HG02759 (cell line): ENCODE results near the gene CACNA2D4.

Source experiments
- ATAC-seq: cut with Tn5 transposase; IDR thresholded peaks from one replicate; pipeline ENCODE4 v1.9.1; 2021; ENCODE audit warnings: mild to moderate bottlenecking, moderate library complexity; ENCODE audit not compliant: unreplicated experiment

The CACNA2D4 gene

DNA sequence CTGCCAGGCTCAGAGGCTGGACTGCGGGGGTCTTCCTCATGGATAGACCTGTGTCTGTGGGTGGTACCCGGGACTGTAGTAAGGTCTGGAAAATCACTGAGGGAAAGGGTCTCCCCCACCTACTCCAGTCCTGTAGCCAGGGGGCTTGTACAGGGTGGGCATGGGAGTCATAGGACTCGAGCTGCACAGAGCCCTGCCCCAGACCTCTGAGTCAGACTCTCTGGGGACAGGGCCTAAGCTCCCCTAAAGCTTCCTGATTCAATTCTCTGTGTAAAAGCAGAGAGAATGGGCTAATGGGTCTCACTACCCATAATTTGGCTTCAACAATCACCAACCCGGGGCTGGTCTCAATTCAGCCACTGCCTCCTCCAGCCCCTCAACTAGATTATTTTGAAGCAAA, 71.0 kb downstream of the CACNA2D4 start:
- ATAC-seq: no peak

DNA sequence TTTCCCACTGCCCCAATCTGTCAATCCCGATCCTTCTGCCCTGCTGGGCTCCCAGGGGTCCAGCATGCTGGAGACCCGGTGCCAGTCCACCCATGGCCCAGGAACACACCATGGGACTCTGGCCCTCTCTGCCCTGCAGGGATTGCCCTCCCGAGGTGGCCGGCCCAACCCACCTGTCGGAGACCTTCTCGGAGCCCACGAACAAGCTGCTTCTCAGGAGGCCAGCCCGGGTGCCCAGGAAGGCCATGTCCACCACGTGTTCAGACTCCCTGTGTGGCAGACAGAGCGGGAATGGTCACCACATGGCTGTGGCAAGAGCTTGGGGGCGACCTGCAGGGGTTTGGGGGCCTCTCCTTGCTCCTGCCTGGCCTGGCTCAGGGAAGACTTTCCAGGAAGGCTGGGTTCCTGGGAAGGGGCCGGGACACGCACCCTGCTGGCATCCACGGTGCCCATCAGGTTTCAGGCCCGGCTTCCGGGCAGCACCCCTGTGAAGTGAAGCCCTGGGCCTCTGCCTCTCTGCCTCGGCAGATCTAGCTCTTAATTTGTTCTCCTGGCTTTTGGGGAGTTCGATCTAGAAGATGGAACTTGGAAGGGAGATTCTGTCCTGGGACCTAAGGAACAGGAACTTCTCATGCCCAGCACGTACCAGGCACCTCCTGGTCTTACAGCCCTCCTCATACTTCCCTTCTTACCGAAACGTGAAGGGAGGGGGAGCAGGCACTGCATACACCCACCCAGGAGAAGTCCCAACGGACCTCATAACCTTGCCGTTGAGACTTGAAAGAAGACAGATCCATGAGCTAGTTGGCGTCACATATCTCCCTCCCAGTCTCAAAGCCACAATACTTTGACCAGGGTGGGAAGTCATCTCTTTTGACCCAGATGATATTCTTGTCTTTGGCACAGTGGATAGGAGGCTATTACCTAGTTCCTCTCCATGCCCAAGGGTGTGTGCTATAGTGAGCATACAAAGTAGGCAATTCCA, 71.7 kb downstream of the CACNA2D4 start:
- ATAC-seq: no peak

DNA sequence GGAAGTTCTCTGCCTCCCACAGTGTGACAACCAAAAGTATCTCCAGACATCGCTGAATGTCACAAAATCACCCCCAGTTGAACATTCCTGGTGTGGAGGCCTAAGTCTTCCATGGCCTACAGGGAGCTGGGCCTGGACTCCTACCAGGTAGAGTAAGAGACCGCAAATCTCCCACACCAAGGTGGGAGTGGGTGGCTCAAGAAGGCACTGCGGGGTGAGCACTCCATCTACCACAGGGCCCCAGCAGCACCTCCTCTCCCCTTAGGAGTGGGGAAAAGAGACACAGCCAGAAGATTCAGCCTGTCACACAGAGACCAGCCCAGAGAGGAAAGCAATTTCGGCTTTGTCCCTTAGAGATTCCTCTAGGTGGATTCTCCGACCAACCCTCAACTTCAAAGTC, 72.6 kb downstream of the CACNA2D4 start:
- no peak for ATAC-seq

DNA sequence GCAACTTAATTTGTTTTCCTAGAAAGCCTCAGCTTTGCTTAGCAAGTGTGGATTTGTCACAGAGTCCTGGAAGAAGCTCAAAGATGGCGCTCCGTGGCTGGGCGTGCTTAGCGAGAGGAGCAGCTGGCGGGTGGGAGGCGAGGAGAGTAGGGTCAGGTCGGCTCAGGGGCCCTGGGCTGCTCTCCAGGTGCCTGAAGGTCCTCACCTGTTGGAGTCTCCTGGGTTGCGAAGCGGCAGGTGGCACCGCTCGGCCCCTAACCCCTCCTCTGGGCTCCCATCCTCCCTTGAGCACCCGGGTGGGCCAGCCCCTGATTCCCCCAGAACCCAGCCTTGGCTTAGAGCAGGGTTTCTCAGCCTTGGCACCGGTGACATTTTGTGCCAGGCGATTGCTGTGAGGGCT, 73.0 kb downstream of the CACNA2D4 start:
- ATAC-seq: no peak

DNA sequence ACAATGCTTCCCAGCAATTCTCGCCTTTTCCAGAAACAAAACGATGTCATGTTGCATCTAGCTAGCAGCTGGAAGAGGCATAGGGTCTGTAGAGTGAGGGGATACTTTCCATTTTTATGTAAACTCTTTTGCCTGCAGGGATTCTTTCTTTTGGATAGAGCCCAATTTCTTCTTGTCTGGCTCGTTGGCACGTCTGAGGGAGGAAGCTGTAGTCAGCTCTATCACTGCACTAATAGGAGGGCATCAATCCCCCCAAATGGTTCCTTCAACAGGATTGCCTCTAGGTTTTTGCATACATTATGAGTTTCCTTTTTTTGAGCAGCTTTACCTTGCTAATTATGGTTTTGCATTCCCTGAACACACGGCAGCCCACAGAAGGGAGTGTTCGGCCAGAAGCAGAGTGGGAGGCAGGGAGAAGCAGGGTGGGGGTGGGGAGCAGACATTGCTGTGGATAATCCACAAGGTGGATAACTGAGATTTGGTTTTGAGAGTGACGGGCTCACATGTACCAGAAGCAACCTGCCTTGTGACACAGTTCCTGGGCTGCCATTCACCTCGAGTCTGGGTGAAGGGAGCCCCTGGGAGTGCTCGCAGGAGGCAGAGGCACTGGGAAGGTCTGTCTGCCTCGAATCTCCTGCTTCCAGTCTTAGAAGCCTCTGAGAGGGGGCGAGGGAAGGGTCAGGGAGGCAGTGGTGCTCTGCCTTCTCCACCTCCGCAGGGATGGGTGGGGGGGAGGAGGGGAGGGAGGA, 73.6 kb downstream of the CACNA2D4 start:
- ATAC-seq: no peak

DNA sequence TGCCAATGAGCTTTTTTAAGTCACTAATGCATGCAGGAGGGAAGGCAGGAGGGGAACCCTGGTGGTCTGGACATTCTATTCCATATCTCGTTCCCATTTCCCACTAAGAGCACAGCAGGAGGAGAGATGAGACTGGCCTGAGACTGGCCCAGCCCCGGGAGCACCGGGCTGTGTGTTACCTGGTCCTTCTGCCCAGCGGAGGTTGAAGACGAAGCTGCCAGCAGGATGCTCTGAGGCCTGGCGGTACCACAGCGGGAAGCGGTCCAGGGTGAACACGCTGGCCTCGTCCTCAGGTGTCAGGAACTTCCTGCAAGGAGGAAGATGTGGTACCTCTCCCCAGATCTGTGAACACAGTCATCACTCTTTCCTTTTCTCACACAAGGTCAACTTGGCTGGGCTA, 74.2 kb downstream of the CACNA2D4 start:
- ATAC-seq: no peak

DNA sequence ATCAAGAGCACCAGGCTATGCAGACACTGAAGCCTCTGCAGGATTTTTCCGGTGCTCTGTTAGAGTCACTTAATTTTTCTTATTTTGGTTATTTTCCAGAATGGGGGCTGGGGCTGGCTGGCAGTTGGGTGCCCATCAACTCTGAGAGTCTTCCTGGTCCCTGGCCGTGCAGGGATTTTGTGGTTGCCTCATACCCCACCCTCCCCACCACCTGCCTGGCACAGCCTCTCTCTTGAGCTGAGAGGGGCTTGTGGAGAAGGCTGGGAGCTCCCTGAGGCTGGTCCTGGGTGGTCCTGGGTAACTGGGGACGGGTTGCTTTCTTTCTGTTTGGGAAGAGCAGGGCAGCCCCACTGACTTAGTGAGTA, 74.8 kb downstream of the CACNA2D4 start:
- ATAC-seq: no peak

DNA sequence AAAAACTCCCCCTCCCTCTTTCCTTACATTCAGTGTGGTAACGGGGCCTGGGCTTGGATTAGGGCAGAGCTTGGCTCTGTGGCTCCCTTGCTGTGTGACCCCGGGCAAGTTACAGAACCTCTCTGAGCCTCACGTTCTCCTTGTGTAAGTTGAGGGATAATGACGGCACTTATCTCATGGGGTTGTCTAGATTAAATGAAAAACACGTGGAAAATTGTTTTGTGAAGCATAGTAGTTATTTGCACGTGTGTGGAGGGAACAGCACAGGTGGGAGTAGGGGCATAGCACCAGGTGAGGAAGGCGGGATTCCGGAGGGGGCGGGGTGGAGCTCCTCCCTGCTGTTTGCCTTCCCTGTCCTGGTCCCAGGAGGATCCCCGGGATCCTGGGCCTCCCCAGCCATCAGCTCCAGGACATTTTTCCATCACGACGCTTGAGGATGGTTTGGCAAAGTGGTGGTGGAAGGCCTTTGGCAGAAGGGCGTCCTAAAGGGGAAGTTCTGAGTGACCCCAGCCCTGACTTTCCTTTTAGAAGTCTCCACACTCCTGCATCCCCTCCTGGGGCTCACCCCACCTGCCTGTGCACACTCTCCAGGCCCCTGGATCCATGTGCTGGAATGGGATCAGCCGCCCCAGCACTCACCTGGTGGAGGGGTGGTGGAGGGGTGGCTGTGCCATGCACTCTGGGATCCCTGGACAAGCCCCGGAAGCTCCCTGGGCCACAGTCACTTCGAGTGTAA, 75.4 kb downstream of the CACNA2D4 start:
- ATAC-seq: no peak

DNA sequence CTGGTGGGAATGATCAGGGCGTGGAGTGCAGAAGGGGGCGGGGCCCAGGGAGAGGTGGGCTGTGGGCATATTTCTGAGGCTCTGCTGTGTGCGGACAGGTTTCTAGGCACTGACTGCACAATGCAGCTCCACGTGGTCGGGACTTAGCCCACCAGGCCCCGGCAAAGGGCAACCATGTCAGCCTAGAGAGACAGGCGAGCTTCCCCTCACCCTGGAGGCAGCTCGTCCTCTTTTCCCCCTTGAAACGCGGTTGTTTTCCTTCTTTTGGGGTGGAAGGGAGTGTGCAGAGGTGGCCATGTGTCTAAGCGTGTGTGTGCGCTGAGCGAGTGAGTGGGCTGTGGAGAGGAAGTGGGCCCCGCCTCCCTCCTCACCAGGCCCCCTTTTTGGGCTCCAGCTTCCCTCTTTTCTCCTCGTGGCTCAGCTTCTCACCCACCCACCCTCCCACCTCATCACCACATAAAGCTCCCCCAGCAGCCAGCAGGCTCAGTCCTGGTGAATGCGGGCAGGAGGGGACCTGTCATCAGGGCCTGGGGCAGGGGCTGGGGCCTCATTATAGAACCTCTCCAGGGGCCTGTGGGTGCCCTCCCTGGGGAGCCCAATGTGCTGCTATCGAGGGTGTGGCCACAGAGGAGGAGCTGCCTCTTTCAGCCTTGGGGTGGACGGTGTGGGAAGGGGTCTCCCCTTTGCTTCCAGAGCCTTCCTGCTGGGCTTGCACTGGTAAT, 76.1 kb downstream of the CACNA2D4 start:
- ATAC-seq: no peak

DNA sequence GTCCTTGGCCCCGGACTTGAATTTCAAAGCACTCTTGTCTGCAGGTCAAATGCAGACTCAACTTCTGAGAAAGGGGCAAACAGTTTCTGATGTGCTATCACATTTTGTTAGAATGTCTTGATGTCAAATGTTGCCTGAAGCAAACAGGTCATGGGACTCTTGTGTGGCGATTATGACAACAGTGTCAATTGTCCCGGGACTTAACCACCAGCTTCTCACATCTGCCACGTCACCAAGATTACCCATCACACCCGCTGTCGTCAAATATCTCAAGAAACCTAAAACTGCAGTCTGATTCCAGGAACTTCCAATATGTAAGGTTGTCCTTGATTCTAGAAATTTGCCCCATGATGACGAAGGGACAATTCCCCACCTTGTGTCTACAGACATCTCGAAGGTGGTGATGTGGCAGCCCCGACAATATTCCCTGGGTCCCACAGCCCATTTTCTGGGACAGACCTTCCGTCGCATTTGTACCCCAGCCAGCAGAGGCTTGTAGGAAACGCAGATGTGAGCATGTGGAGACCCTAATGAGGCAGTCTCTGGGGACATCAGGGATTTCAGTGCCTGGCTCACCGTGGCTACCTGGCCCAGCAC, 76.8 kb downstream of the CACNA2D4 start:
- no peak for ATAC-seq

DNA sequence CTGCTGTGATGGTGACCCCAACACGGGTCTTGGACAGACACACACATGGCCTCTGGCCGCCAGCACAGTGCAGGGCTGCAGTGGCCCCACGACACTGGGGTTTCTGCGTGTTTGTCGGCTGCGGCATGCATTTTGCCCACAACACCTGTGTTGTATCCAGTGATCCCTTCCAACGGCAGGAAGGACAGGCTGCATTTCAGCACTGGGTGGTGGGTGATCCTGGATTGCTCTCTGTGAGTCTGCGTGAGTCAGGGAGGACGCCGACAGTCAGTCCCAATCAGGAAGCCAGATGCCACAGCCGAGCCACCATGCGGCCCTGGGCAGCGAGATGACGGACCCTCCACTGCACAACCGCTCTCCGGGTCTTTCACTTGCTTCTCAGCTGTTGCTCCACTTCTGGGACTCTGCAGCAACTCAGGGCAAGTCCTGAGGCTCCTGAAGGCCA, 77.4 kb downstream of the CACNA2D4 start:
- ATAC-seq: no peak

DNA sequence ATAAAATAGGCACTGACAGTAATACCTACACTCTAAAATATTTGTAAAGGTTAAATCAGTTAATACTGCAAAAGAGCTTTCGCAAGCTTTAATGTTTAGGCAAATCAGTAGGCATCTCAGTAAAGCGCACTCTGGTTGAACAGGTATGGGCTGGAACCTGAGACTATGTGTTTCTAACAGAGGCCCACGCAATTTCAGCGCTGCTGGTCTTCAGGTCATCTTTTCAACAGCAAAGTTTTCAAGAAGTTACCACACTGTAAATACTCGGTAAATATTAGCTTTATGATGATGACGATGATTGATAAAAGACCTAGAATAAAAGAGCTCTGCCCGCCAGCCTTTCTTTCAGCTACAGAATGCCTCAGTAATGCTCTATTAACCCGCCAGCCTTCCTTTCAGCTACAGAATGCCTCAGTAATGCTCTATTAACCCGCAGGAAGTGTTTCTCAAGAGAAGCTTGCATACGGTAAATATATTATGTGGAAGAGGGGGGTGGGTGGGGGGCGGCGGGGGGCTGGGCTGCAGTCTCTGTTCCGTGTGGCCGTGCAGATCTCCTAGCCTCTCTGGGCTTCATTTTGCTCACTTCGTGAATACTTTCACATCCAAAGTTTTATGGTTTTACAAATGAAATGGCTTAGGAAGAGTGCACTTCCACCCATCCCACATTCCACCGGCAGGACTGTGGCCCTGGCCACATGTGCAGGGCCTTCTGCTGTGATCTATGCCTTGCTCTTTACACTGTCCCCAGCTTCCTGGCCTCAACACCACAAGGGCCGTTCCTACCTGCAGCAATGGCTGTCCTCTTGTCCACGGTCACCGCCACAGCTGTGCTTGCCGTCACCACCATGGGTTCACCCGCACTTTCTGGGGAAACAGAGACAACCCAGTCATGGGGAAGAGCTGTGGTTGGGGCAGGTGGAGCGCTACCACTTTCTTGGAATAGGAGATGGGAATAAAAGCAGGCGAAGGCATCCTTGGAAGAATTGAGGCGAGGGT, 78.2 kb downstream of the CACNA2D4 start:
- no peak for ATAC-seq

DNA sequence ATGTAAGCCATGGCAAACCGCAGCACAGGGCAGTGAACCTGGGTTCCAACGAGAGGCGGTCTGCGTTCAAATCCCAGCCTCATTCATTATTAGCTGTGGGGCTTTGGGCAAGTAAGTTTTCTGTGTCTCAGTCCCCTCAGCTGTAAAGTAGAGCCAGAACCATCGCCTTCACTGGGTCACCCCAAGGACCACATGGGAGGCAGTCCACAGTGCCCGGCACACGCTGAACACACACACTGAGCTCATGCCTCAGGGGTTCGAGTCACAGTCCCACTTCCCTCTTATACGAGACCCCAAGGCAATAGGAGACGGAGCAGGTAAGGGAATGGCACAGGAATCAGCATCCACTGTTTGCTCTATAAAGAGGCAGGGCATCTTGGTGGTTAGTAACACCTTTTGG, 79.0 kb downstream of the CACNA2D4 start:
- ATAC-seq: no peak

DNA sequence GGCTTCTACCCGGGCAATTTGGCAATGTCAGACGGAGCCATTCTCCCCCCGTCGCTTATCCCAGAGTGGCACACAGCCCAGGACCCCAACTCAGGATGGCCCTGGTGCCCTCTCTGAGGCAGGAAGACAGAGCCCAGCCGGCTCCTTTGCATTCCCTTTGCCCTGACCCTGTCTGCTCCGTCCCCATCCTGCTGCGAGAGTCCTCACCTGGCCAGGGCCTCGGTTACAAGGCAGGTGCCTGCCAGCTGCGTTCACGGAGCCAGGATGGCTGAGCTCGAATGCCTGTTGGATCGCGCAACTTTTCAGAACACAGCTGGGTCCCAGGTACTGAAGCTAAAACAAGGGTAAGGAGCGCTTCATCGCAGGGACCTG, 79.5 kb downstream of the CACNA2D4 start:
- ATAC-seq: no peak

DNA sequence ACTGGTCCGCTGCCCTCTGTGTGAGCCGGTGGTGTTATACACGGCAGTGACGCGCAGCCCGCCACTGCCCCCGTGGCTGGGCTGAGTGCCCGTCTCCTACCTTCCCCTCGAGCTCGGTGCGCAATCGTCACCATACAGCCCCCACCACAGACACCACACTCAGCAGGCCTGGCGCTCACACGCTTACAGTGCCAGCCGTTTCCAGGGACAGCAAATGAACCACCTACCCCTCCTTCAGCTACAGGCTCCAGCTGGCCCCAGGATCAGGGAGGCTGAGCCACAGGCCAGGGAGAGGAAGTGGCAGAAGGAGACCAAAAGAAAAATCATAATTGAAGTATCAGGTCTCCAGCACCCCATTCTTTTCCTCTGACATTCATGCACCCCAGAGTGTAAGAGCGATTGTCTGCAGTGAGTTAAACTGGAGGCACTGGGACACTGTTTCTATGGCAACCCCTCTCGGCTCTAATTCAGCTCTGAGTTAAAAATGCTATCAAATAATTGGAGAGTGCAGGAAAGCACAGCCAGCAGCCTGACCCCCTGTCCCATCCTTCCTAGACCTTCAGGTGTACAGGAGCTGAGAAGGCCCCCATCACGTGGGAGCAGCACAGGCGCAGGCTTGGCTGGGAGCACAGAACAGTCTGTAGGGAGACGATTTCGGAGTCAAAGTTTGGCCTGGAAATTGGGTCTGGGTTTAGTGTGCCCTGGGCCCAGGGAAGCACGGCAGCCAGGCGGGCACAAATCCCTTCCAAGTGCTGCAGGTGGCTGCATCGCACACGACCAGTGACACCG, 80.1 kb downstream of the CACNA2D4 start:
- no peak for ATAC-seq

DNA sequence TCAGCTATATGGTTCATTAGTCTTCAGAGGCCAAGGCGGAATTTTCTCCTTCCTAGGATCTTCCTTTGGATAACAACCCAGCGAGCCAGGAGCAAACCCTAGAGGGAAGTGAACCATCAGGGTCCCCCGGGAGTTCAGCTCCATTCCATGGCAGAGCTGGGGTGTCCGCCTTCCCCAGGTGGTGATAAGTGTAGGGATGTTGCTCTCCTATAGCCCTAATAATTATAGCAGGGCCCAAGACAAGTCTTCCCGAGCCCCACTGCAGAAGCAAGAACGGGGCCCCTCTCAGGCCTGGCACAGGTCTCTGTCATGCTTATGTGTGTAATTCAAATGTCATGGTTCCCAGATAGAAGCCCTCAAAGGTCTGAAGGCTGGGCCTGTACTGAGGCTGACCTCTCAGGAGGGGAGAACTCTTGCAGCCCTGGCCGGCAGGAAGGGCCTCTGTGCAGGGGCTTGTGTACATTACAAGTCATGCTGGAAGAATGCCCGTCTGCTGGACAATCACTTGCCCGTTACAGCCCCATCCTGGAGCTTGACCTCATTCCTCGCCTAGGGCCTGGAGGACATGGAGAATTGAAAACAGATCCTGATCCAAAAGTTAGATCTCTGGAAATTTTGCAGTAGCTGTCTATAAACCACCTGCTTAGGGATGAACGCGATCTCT, 80.8 kb downstream of the CACNA2D4 start:
- ATAC-seq: no peak

DNA sequence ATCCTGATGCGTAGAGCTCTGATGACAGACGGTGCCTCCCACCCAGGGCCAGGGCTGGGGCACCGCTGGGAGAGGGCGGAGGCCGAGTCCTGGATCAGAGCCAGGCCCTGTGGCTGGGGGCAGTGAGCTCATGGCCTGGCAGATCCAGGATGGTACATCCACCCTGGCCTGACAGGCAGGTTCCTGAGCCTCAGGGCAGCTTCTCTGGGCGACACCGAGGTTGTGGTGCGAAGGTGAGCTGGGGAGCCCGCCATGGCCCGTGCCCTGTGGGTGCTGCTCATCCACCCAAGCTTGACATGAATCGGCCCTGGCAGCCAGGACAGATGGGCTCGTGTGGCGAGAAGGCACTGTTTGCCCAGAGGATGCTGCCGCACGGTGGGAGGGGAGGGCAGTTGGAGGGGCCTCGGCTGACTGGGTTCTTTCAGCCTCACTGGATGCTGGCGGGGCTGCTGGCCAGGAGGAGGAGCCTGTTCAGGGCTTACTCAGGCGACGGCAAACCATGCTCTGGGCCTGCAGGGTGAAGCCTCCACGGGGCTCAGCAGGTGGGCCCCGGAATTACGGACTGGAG, 81.5 kb downstream of the CACNA2D4 start:
- no peak for ATAC-seq
